ENCODE measurements around the gene SRI.

GRCh38 chr7:88254721-88255424, 35.0 kb upstream of the SRI start:
- TF ChIP-seq CTCF (IDR thresholded peaks at IDR 0.05; ENCODE audit: borderline replicate concordance, extremely low read depth, low read length, poor library complexity, severe bottlenecking) (no peak), EZH2 (IDR thresholded peaks at IDR 0.05; ENCODE audit: borderline replicate concordance, low read depth, low read length, severe bottlenecking) (no peak)
